Ectodermal cell (in vitro differentiated cells): ENCODE results near the gene NDUFAF2.

Source experiments
- H3K27ac ChIP-seq: 2 replicates; pipeline ENCODE4 v1.7.0; 2013; ENCODE audit warnings: mild to moderate bottlenecking, low read depth, low read length; ENCODE audit not compliant: insufficient read depth, poor library complexity, severe bottlenecking
- H3K27me3 ChIP-seq: 2 replicates; pipeline ENCODE4 v1.7.0; 2013; ENCODE audit warnings: mild to moderate bottlenecking, low read length; ENCODE audit not compliant: insufficient read depth, control insufficient read depth, poor library complexity, severe bottlenecking
- H3K36me3 ChIP-seq: one replicate; pipeline ENCODE4 v1.7.0; 2013; ENCODE audit warnings: low read length; ENCODE audit not compliant: control insufficient read depth, insufficient read depth
- H3K4me1 ChIP-seq: one replicate; pipeline ENCODE4 v1.7.0; 2013; ENCODE audit warnings: low read length; ENCODE audit not compliant: control insufficient read depth, insufficient read depth
- H3K4me3 ChIP-seq: 2 replicates; pipeline ENCODE4 v1.7.0; 2013; ENCODE audit warnings: low read depth, low read length, control low read depth; ENCODE audit not compliant: insufficient read depth
- H3K9me3 ChIP-seq: 2 replicates; pipeline ENCODE4 v1.7.0; 2013; ENCODE audit warnings: mild to moderate bottlenecking, low read length, moderate library complexity; ENCODE audit not compliant: control insufficient read depth
- WGBS, 2 experiments: methylation state at CpG; one replicate each; pipeline ENCODE4 v1.1.7; 2013; ENCODE audit warnings: missing lambda C conversion rate in 2 of 2; 5-methylcytosine and 5-hydroxymethylcytosine counted together

Gene NDUFAF2

DNA sequence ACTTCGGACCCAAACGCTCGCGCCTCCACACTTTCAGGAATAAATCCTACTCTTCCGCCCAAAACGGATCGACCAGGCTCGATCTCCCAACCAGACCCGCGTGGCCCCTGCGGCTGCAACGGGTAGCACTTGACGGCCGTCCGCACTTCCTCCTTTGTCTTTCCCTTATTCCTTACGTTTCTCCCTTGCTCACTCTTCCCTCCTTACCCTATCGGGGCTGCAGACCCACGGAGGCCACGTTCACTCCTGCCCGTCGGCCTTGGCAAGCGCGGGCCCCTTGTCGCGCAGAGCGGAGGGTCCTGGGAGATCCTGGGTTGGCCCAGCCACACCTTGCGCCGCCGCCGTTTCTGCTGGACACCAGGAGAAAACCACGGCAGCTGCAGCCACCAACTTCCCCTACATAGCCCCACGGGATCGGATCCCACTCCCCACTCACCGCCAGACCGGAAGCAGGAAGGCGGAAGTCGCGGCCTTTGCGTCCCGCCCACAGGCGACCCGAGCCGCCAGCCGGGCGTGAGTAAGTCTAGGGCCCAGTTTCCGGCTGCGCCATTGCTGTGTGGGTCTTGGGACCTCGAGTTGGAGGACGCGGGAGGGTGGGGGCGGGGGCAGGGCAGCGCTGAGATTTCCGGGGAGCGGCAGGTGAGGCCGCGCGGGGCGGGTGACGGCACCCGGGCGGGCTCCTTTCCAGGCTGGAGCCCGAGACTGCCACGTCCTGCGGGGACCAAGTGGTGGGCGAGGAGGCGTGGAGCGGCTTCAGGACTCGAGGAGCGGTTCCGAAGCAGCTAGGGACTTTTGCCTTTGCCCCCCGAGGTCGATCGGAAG lies 217.2 kb downstream of the NDUFAF2 start, which contains the start of gene SMIM15:
SMIM15 (minus strand) TSS at position 459 of the 822 bp plus-strand sequence. CDS start 2,297 bp downstream, outside the sequence.
- H3K4me3 ChIP-seq = peak within 1 kb of the TSS; percentile 93
- 0 to 1% methylated on average over 73 of the region's 73 CpGs for WGBS, 2 experiments

GRCh38 chr5:61162832-61163567 lies 218.0 kb downstream of the NDUFAF2 start:
- H3K27ac ChIP-seq = peak overlapping the region; percentile 50
- H3K27me3 ChIP-seq = no peaks in the 10 kb centered on the region
- 23 to 26% methylated on average over 14 of the region's 14 CpGs for WGBS, 2 experiments
- peak overlapping the region; percentile 93 for H3K4me3 ChIP-seq
- peaks cover 5% of the 10 kb centered on the region for H3K4me1 ChIP-seq
- no peaks in the 10 kb centered on the region for H3K9me3 ChIP-seq
- peaks cover 7% of the 10 kb centered on the region for H3K36me3 ChIP-seq

More for the DNA sequence above, 217.2 kb downstream of the NDUFAF2 start, which contains the start of gene SMIM15:
- Histone ChIP-seq H3K36me3 (peaks cover 7% of the 10 kb centered on the region), H3K9me3 (no peaks in the 10 kb centered on the region), H3K27ac (peak within 1 kb of the TSS; percentile 77), H3K27me3 (no peaks in the 10 kb centered on the region), H3K4me1 (peaks cover 5% of the 10 kb centered on the region)

DNA sequence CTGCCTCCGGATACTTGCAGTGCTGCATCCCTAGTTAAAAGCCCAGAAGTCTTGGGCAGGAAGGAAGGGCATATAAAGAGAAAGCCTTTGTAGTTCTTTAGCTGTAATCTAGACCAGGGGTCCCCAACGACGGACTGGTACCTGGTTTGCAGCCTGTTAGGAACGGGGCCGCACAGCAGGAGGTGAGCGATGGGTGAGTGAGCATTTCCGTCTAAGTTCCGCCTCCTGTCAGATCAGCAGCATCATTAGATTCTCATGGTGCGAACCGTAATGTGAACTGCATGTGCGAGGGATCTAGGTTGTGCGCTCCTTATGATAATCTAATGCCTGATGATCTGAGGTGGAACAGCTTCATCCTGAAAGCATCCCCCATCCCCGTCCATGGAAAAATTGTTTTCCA lies 218.9 kb downstream of the NDUFAF2 start:
- Histone ChIP-seq H3K4me3 (no peak overlapping the region), H3K36me3 (peaks cover 7% of the 10 kb centered on the region), H3K9me3 (no peaks in the 10 kb centered on the region), H3K27ac (no peak overlapping the region), H3K27me3 (no peaks in the 10 kb centered on the region), H3K4me1 (peaks cover 5% of the 10 kb centered on the region)
- 95 to 96% methylated on average over 13 of the region's 13 CpGs for WGBS, 2 experiments

- H3K9me3 ChIP-seq = no peaks in the 10 kb centered on the region
- H3K4me3 ChIP-seq = no peak overlapping the region
- H3K27me3 ChIP-seq = no peaks in the 10 kb centered on the region
- no peaks in the 10 kb centered on the region for H3K4me1 ChIP-seq
- H3K27ac ChIP-seq = no peak overlapping the region
- H3K36me3 ChIP-seq = no peaks in the 10 kb centered on the region
- WGBS, 2 experiments = 88 to 89% methylated on average over 3 to 4 of the region's 4 CpGs
These were observed 222.4 kb downstream of the NDUFAF2 start for GRCh38 chr5:61167382-61167781.

DNA sequence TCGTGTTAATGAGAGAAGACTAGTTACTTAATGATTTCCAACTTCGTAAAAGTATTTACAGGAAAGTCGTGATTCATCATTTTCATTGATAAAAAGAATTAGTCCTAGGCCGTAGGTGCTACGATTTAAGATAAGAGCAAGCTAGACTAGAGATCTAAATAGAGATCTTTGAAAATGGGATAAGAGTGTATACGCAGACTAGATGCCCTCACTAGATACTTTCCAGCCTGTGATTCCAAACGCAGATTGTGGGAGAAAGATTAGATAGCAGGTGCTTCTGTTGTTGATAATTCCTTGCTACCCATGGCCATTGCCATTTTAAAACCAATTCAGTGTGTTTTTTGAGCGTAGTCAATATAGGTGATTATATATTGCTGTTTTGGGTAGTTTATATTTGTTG lies 223.9 kb downstream of the NDUFAF2 start:
- Histone ChIP-seq H3K4me1 (no peaks in the 10 kb centered on the region), H3K36me3 (no peaks in the 10 kb centered on the region), H3K27ac (no peak overlapping the region), H3K27me3 (no peaks in the 10 kb centered on the region), H3K9me3 (no peaks in the 10 kb centered on the region), H3K4me3 (no peak overlapping the region)
- 95 to 97% methylated on average over 7 to 8 of the region's 8 CpGs for WGBS, 2 experiments

DNA sequence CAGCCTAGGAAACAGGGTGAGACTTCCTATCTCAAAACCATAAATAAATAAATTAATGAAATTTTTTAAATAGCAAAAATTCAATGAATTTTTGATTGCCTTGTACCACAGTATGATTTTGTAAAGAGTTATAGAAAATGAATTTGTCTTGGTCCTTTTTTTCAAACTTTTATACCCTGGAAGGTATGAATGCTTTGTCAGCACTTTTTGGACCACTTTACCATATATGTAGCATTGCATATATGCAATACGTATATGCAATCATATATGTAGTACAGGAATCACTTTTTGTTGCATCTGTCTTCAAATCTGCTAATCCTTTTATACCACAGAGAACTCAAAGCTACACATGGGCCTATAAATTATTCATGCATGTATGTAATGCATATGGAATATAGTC lies 226.5 kb downstream of the NDUFAF2 start:
- no peaks in the 10 kb centered on the region for H3K4me1 ChIP-seq
- no peak overlapping the region for H3K27ac ChIP-seq
- WGBS, 2 experiments = 100% methylated on average over 1 of the region's 1 CpG; no CpG with 5 or more reads in 1 of the 2 experiments
- H3K4me3 ChIP-seq = no peak overlapping the region
- H3K27me3 ChIP-seq = no peaks in the 10 kb centered on the region
- no peaks in the 10 kb centered on the region for H3K36me3 ChIP-seq
- no peaks in the 10 kb centered on the region for H3K9me3 ChIP-seq

DNA sequence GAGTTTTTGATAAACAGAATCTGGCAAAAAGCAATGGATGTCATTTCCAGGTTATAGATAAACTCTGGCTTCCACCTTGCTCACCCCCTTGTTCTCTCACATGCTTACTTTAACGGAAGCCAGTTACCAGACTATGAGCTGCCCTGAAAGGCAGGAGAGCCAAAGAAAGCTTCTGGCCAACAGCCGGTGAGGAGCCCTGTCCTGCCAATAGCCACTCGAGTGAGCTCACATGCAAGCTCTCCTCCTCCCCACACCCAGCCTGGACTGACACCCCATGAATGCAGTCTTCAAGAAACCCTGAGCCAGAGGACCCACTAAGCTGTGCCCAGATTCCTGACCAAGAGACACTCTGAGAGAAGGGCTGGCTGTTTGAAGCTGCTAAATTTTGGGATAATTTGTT lies 231.6 kb downstream of the NDUFAF2 start:
- WGBS, 2 experiments = 85 to 96% methylated on average over 3 of the region's 3 CpGs
- no peaks in the 10 kb centered on the region for H3K36me3 ChIP-seq
- H3K4me1 ChIP-seq = no peaks in the 10 kb centered on the region
- H3K9me3 ChIP-seq = no peaks in the 10 kb centered on the region
- H3K4me3 ChIP-seq = no peak overlapping the region
- no peak overlapping the region for H3K27ac ChIP-seq
- H3K27me3 ChIP-seq = no peaks in the 10 kb centered on the region

DNA sequence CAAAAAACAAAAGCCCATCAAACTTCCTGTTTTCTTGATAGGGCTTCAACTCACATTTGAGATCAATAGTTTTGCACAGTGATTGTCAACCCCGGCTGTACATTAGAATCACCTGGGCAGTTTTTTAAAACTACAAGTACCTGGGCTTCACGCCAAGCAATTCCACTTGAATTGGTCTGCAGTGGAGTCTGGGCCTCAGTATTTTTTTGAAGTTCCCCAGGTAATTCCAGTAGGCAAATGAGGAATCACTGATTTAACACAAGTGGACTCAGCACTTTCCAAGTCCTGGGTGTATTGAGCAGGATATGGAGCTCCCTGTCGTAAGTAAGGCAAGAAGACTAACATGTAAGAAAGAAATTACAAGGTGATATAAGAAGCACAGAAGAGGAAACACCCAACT lies 232.1 kb downstream of the NDUFAF2 start:
- no peaks in the 10 kb centered on the region for H3K4me1 ChIP-seq
- H3K36me3 ChIP-seq = no peaks in the 10 kb centered on the region
- WGBS, 2 experiments = 93 to 96% methylated on average over 3 of the region's 3 CpGs

GRCh38 chr5:61177716-61178115 lies 232.7 kb downstream of the NDUFAF2 start:
- no peaks in the 10 kb centered on the region for H3K36me3 ChIP-seq
- H3K4me3 ChIP-seq = no peak overlapping the region
- H3K27me3 ChIP-seq = no peaks in the 10 kb centered on the region
- H3K4me1 ChIP-seq = no peaks in the 10 kb centered on the region
- no peaks in the 10 kb centered on the region for H3K9me3 ChIP-seq
- WGBS, 2 experiments = 95% methylated on average over 7 of the region's 7 CpGs
- H3K27ac ChIP-seq = no peak overlapping the region

More for the DNA sequence above, 232.1 kb downstream of the NDUFAF2 start:
- H3K27me3 ChIP-seq = no peaks in the 10 kb centered on the region
- H3K27ac ChIP-seq = no peak overlapping the region
- no peaks in the 10 kb centered on the region for H3K9me3 ChIP-seq
- no peak overlapping the region for H3K4me3 ChIP-seq

DNA sequence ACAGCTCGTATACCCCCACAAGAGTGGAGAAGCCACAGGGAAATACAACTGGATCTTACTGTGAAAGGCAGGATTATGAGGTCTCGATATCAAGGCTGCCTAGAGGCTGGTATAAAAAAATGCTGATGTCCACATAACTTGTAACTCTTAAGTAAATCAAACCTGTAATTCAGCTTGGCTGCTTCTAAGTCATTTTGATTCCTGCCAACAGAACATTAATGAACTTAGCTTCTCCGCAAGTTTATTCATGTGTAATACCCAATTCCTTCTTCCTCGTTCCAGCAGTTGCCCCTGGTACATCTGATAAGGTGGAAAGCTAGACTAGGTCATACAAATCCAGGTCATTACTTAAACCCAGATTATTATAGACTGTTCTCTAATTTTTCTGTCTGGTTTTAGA lies 233.7 kb downstream of the NDUFAF2 start:
- Histone ChIP-seq H3K4me1 (no peaks in the 10 kb centered on the region), H3K9me3 (no peaks in the 10 kb centered on the region), H3K27me3 (no peaks in the 10 kb centered on the region), H3K4me3 (no peak overlapping the region), H3K27ac (no peak overlapping the region), H3K36me3 (no peaks in the 10 kb centered on the region)
- 91 to 98% methylated on average over 4 of the region's 4 CpGs for WGBS, 2 experiments
